Stimulated activated CD4-positive, alpha-beta T cell treated with anti-CD3 and anti-CD28 coated beads, TNF-alpha, amount 100 ng/mL, for 4 hours (primary cell): ENCODE measurements around the gene SCP2D1.

Source experiments
- DNase-seq, 3 experiments: peaks; one replicate each; pipeline ENCODE4 v3.0.0-alpha.2; 2020; ENCODE audit warnings: low read depth in 3 of 3

The SCP2D1 gene

DNA sequence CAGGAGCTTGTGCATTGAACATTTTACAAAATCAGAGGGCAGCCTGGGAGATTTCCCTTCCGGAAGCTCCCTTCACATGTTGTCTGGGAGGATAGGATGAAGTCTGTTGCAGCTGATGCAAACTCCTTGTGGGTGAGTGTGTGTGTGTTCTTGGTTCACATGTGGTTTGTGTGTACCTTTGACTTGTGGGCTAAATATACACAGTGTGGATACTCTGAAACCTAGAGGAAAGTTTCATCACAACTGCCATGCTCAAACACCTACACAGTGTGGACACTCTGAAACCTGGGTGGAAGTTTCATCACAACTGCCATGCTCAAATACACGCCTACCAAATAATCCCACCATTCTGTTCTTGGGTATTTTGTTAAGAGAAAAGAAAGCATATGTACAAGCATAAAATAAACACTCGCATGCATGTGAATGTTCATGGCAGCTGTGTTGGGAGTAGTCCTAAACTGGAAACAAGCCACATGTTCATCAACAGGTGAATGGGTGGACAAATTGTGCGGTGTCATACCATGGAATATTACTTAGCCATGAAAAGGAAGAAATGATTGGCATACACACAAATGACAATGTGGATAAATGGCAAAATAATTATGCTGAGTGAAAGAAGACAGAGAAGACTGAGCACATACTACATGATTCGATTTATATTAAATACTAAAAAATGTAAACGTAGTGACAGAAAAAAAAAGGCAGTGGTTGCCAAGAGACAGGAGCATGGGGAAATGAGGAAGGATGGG is 1.8 kb downstream of the SCP2D1 start:
- DNase-seq = no peak

DNA sequence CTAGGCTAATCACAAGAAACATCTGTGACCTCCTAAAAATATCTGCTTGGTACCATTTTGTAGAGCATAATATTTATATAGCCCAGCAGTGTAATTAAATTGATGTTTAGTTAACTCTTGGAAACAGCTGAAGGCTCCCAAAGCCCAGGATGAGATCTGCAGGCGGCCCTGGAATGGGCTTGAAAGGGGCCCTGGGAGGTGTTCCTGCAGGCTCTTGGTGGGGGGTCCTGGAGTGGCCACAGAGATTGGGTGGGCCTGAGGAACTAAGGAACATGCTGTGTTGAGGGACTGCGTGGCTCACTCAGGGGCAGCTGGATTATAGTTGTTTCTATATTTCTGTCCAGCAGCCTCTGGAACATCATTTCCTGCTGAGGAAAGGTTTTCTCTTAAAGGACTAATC is 9.2 kb downstream of the SCP2D1 start:
- DNase-seq = no peak

DNA sequence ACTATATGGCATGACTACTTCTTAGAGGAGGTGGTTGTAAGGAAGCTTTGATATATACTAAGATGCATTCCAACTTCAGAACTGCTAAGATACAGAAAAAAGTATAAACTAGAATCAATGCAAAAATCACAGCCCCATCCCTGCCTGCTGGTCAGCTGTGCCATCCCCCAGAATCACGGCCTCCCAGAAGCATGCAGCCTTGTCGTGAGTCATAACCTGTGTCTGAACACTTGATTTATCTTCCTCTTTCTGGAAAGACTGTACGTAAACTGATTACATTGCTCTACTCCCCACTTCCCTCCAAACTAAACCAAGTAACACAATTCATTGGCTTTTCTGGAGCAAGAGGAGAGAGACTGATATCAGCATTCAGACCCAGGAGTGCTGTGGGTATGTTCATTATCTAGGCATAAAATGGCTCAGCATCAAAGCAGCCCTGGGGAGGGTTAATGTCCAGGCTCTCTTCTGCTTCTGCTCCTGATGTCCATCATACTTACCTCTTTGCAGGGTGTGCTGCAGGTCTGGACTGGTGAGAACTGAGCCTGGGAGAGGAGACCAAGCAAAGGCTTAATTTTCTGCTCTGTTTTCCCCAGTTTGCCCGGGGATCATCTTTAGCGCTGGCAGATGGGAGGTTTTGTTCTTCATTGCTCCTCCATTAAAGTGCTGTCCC is 18.4 kb downstream of the SCP2D1 start:
- no peak for DNase-seq

DNA sequence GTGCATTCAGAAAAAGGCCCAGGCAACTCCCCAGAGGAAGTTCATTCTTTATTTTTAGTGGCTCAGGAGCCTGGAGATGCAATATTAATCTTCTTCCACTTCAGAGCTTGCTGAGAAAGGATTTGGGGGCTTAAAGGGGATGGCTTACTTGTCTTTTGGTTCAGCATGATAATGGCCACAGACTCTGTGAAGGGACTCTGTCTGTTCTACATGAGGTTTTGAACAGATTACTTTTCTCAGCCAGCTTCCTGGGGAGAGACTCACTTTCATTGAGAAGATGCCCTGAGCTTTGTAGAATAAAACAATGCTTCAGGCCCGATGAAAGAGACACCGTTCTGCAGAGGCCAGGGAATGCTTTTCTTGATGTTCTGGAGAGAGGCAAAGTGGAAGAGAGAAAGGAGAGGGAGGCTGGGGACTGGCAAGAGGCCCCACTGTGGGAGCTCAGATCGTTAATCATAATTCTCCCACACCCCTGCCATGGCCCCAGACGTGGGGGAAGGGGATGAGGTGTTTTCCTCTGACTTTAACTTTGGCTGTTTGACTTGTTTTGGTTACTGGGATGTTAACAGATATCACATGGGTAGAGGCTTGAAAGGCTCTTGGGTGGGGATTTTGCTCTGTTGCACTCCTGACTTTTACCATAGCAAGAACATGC is 19.1 kb downstream of the SCP2D1 start:
- no peak for DNase-seq

DNA sequence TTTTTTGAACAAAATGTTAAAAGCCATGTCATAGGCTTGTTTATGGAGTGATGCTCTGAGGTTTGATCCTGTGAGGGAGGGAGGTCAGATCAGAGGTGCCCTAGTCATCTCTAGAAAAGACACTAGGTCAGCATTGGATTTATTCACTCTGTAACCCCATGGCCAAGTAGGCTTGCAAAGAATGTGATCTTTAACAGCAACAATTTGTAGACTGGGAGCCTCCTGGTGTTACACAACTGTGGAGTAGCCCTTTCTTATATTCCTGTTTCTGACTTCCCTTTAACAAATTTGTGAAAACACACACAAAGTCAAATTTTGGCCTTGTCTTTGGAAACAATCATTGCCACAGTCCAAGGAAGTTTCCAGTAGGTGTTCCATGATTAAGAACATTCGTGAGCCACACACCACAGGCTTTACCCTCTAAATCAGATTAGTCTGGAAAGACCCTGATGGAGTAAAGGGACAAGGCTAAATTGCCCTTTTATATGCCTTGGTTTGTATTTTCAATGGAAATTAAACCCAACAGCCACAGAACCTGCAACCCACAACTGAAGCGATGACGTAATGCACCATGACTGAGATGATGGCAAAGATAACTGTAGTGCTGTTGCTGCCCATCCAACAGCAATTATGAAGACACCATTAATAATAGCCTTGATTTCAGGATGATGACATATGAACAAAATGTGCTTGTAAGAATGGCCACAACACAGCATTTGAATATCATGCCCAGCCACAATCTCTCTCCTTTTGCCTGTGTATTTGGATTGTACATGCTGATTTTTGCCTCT is 22.1 kb downstream of the SCP2D1 start:
- DNase-seq = no peak

DNA sequence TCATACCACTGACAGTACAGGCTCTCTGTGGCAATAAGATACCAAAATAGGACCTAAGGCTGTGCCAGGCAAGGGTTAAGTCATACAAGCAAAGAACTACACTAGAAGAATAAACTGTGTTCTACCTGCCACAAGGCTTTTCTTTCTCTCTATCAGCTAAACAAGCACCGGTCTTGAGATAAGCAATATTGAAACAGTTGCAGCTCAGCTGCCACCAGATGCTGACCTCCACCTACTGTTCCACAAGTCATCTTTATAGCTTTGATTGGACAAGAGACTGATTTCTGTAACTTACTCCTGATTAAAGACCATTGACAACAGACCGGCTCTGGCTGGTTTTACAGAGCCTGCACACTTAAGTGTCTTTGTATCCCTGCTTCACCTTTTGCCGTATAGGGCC is 24.1 kb downstream of the SCP2D1 start:
- no peak for DNase-seq

DNA sequence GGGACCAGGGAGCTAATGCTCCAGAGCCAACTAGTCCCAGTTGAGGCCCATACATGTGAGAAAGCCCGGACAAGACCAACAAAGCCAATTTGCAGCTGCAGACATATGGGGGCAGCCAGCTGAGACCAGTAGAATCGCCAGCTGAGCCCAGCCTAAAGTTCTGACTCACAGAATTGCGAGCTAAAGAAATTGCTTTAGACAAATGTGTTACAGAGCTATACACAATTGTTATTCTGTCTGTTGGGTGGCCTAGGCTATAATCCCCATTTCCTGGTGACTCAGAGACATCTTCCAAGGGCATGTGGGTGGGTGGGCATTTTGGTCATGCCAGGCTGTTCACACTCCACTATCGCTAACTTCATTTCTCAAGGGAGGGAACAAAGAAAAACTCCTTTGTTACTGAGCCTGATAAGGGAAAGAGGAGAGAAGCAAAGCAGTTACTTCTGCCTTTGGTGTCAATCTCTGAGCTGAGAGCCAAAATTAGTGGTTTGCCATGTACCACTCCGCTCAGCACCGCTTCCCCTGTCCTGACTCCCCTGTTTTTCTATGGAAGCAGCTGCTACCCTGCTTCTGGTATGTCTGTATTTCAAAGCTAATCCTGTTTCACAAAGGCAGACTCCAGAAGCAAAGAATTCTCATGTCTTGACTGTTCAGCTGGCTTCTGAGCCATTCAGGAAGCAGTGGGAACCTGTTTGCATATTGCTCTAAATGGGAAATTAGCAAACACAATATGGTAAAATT is 26.1 kb downstream of the SCP2D1 start:
- no peak for DNase-seq

DNA sequence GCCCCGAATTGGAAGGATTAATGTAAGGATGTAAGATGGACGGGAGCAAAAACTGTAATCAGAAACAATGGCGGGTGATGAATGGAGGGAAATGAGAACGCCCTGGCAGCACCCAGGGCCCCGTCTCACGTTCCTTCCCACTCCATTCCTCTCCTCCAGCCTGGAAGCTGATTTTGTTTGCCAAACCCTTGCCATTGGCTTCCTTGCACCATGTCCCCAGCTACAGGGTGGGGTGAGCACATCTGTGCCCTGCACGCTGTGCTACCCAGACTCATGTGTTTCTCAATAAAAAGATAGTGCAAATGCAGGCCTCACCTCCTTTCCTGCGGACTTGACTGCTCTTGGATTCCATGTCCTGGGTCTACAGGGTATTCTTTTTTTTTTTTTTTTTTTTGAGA is 26.7 kb downstream of the SCP2D1 start:
- DNase-seq = no peak

DNA sequence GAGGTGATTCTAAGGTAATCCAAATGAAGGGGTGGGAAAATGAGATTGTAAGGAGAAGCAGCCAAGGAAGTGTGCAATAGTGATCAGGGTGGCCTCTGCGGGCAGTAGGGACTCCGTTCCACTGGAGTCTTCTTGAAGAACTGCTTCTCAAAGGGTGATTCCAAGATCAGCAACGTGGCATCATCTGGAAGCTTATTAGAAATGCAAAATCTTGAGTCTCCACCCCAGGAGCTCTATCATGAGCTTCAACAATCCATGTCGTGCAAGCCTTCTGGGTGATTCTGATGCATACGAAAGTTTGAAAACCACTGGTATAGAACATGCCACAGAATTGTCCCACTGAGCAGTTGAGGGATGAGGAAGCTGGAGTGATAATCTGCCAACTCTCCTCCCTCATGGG is 31.4 kb downstream of the SCP2D1 start:
- no peak for DNase-seq

DNA sequence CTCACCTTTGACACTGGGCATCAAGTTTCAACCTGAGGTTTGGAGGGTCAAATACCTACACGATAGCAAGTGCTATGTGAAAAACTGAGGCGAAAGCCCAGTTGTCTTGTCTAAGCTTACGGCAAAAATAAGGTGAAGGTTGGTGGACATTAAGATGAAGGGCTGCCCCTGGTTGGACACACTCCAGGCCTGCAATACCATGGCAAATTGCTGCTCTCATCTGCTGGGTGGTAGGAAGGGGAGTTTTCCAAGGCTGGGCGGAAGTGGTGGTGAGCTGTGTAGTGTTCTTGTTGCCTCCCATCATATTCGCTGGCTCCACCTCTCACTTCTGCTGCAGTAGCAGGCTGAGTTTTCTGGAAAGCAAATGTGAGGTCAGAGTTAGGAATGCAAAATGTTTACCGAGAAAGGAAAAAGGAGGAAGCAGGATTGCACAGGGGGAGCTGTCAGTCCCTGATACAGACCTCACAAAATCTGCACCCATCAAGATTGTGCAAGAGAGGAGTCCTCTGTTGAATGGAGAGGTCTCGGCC is 33.7 kb downstream of the SCP2D1 start:
- no peak for DNase-seq

DNA sequence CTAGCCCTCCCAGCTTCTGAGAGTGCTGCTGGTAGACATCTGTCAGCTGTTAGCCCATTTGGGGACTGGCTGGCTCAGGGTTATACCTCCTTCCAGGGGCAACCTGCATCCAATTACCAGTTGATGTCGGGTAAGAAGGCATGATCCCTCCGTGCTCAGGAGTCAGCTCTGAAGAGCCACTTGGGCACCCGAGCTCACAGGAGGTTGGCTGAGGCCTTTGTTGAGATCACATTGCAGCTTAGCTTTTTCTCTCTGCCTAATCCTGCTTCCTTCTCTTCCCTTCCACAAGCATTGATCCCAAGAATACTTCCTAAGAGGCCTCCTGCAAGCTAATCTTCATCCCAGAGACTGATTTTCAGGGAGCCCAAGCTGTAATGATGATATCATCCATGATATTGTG is 35.5 kb downstream of the SCP2D1 start:
- no peak for DNase-seq

DNA sequence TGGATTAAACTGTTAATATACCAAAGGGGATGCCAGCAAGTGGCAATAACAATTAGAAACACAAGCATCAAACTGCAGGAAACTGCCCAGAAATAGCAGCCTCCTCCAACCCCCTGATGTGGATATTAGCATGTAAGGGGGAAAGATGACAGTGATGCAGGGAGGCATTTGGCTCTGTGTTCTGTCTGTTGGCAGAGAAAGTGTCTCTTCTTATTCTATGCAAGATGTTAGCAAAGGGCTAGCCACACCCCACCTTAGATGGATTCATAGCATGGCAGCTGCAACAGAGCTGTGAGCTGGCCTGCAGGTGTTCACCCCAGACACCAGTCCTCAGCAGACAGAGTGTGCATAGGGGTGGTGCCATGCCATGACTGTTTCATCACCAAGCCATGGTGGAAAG is 38.0 kb downstream of the SCP2D1 start:
- no peak for DNase-seq

DNA sequence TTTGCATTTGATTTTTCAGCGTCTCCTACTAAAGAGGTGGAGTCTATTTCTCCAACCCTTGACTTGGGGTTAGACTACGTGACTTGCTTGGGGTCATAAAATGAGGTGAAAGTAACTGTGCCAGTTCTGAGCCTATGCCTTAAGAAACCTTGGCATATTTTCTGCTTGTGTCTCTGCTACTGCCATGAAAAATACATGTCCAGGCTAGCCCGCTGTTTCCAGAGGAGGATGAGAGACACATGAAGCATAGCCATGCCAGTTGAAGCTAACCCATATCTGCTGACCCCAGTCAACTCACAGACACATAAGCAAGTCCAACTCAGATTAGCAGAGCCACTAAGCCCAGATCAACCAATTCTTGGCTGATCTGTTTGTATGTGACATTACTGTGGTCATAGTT is 38.7 kb downstream of the SCP2D1 start:
- DNase-seq = no peak

DNA sequence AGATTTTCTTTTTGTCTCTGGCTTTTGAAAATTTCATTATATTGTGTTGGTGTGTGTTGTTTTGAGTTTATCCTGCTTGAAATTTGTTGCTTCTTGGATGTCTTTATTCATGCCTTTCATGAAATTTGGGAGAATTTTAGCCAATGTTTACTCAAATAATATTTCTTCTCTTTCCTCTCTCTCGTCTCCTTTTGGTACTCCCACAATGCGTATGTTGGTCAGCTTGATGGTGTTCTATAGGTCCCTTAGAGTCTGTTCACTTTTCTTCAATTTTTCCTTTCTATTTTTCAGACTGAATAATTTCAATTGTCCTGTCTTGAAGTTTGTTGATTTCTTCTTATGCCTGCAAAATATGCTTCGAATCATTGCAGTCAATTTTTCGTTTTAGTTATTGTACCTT is 39.6 kb downstream of the SCP2D1 start:
- DNase-seq = no peak

DNA sequence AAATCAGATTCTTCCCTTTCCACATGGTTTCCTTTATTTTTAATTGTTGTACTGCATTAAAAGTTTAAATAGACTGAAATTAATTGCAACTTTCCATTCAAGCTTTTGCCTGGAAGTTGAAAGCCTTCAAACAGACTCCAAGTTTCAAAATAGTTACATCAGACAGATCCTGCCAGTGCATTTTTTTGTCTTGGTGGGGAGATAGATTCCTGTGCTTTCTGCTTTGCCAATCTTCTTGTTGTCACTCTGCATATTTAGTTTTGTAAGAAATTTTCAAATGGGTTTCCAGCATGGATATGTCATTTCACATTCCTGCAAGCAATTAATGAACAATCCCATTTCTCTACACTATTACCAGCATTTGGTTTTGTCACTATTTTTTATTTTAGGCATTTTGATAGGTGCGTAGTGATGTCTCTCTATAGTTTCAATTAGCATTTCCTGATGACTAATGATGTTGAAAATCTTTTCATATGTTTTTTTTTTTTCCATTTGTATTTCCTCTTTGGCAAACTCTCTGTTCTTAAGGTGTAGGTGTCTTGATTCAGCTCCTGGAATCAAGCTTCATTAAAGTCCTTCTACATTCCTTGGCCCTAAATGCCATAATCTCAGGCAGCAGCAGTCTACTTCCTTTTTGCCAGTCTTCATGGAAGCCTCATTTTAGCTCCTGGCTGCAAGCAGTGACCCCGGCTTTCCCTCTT is 40.5 kb downstream of the SCP2D1 start:
- DNase-seq = no peak

DNA sequence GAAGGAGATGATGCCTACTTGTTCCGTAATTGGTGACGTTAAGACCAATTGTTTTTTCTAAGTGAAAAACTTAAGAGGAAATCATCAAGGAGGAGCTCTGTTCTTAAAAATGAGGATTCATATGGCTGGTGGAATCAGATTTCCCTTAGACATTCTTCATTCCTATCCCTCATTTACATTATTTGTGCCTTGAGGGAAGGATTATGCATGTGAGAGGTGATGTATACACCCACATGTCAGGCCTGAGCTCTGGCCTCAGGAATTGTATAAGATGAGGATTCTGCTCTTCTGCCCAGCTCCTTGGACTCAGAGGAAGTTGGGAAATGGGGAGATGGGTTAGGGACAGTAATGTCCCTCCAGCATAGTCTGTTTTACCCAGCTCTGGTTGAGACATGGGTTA is 42.3 kb downstream of the SCP2D1 start:
- no peak for DNase-seq

DNA sequence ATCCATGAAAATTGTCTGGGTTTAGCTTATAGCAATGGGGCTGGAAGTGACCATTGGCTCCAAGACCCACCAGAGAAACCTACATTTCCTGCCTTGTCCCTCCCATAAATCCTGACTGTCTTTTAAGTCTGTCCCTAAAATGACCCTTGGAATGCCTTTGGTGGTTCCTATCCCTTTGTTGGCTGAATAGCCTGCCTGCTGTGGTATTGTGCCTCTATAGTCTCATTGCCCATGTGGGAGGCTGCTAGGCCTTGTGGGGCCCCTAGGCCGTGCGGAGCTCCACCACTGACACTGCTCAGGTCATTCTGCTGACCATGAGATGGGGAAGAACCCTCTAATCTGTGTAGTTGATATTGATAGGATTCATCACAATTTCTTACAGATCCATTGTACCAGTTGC is 43.3 kb downstream of the SCP2D1 start:
- DNase-seq = no peak

DNA sequence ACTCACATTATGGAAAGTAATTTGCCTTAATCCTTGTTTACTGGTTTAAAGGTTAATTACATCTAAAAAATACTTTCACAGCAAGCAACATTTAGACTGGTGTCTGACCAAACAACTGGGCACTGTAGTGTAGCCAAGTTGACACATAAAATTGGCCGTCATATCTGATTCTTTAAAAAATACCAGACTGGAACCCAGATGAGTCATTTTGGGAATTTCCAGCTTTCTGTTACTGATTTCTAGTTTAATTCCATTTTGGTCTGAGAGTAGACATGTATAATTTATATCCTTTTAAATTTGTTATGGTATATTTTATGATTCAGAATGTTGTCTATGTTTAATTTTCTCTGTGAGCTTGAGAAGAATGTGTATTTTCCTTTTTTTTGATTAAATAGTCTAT is 44.1 kb downstream of the SCP2D1 start:
- no peak for DNase-seq

DNA sequence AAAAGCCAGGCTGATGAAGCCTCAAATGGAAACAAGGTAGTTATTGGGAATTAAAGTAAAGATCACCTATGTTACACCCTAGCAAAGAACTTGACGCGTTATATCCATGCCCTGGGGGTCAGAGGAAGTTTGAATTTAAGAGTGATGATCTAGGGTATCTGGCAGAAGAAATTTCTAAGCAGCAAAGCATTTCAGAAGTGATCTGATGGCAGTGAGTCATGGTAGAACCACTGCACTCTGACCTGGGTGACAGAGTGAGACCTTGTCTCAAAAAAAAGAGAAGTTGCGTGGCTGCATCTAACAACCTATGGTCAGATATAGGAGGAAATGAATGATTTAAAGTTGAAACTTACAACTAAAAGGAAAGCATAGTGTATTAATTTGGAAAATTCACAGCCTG is 45.2 kb downstream of the SCP2D1 start:
- no peak for DNase-seq
